ENCODE results near the gene MIER2. TPM values are rescaled to one million over a fixed set of nuclear protein-coding genes. Genes with fewer than 3 reads are reported as not detected.

Gene MIER2
- total RNA-seq, 1 experiment from 2014 or later: 22.8 TPM

GRCh38 chr19:291561-292280 is 52.9 kb downstream of the MIER2 start:
- peaks cover 29% of the 10 kb centered on the region for H3K4me1 Mint-ChIP-seq (ENCODE audit: low read depth, unreplicated experiment)
- no peak for TF ChIP-seq CTCF (IDR thresholded peaks at IDR 0.05; ENCODE audit: unreplicated experiment)
- CTCF ChIA-PET: no interaction called here
- no peak overlapping the region for H3K4me3 Mint-ChIP-seq (ENCODE audit: low read depth, unreplicated experiment)
- intact Hi-C loops (cut with micrococcal nuclease; ENCODE audit: unreplicated experiment): no loop called here
- H3K27me3 Mint-ChIP-seq (ENCODE audit: unreplicated experiment): no peaks in the 10 kb centered on the region
- peaks cover 49% of the 10 kb centered on the region for H3K36me3 Mint-ChIP-seq (ENCODE audit: insufficient read depth, unreplicated experiment)
- H3K27ac Mint-ChIP-seq (ENCODE audit: unreplicated experiment): no peak overlapping the region
- H3K9me3 Mint-ChIP-seq (ENCODE audit: low read depth, unreplicated experiment): no peaks in the 10 kb centered on the region
- DNase-seq: no peak
- no TSS peak for BruUV-seq (replicated peaks)

- CTCF ChIA-PET: no interaction called here
- Mint-ChIP-seq H3K9me3 (ENCODE audit: low read depth, unreplicated experiment) (no peaks in the 10 kb centered on the region), H3K27ac (ENCODE audit: unreplicated experiment) (peak within 1 kb of the TSS; percentile 97), H3K4me3 (ENCODE audit: low read depth, unreplicated experiment) (peak within 1 kb of the TSS; percentile 74), H3K36me3 (ENCODE audit: insufficient read depth, unreplicated experiment) (peaks cover 54% of the 10 kb centered on the region), H3K27me3 (ENCODE audit: unreplicated experiment) (no peaks in the 10 kb centered on the region), H3K4me1 (ENCODE audit: low read depth, unreplicated experiment) (peaks cover 22% of the 10 kb centered on the region)
- TF ChIP-seq CTCF (IDR thresholded peaks at IDR 0.05; ENCODE audit: unreplicated experiment): no peak
- intact Hi-C loops (cut with micrococcal nuclease; ENCODE audit: unreplicated experiment): no loop called here
- no TSS peak for BruUV-seq (replicated peaks)
- DNase-seq: peak; percentile 26
Measured at GRCh38 chr19:291006-291521, 53.5 kb downstream of the MIER2 start, which contains the start of gene PLPP2. Gene PLPP2 (minus strand): TSS chr19:291403. CDS start chr19:291336, 67 bp downstream.

- H3K9me3 Mint-ChIP-seq (ENCODE audit: low read depth, unreplicated experiment): no peaks in the 10 kb centered on the region
- H3K4me1 Mint-ChIP-seq (ENCODE audit: low read depth, unreplicated experiment): peaks cover 21% of the 10 kb centered on the region
- H3K27ac Mint-ChIP-seq (ENCODE audit: unreplicated experiment): peak overlapping the region; percentile 97
- DNase-seq: peak; percentile 91
- H3K27me3 Mint-ChIP-seq (ENCODE audit: unreplicated experiment): no peaks in the 10 kb centered on the region
- intact Hi-C loops (cut with micrococcal nuclease; ENCODE audit: unreplicated experiment): no loop called here
- no TSS peak for BruUV-seq (replicated peaks)
- CTCF ChIA-PET: no interaction called here
- H3K36me3 Mint-ChIP-seq (ENCODE audit: insufficient read depth, unreplicated experiment): peaks cover 59% of the 10 kb centered on the region
- H3K4me3 Mint-ChIP-seq (ENCODE audit: low read depth, unreplicated experiment): peak overlapping the region; percentile 74
- no peak for TF ChIP-seq CTCF (IDR thresholded peaks at IDR 0.05; ENCODE audit: unreplicated experiment)
Measured at GRCh38 chr19:290372-291005, 54.1 kb downstream of the MIER2 start.

- peak overlapping the region; percentile 97 for H3K27ac Mint-ChIP-seq (ENCODE audit: unreplicated experiment)
- H3K4me3 Mint-ChIP-seq (ENCODE audit: low read depth, unreplicated experiment): peak overlapping the region; percentile 74
- peaks cover 21% of the 10 kb centered on the region for H3K4me1 Mint-ChIP-seq (ENCODE audit: low read depth, unreplicated experiment)
- TSS peak; percentile 46 for BruUV-seq (replicated peaks)
- intact Hi-C loops (cut with micrococcal nuclease; ENCODE audit: unreplicated experiment): no loop called here
- DNase-seq: peak; percentile 83
- no peaks in the 10 kb centered on the region for H3K27me3 Mint-ChIP-seq (ENCODE audit: unreplicated experiment)
- CTCF ChIA-PET: no interaction called here
- peaks cover 65% of the 10 kb centered on the region for H3K36me3 Mint-ChIP-seq (ENCODE audit: insufficient read depth, unreplicated experiment)
- no peaks in the 10 kb centered on the region for H3K9me3 Mint-ChIP-seq (ENCODE audit: low read depth, unreplicated experiment)
- no peak for TF ChIP-seq CTCF (IDR thresholded peaks at IDR 0.05; ENCODE audit: unreplicated experiment)
Measured at GRCh38 chr19:289651-290371, 54.8 kb downstream of the MIER2 start.
